CD4-positive, CD25-positive, alpha-beta regulatory T cell (primary cell): ENCODE measurements around the gene STK32C. TPM values are rescaled to one million over a fixed set of nuclear protein-coding genes. Genes with fewer than 3 reads are reported as not detected.

Experiments
- ATAC-seq, 2 donors: fragments of 150-1000 bp; cut with Tn5 transposase; one replicate each; pipeline ENCODE4 v1.10.0; 2021; ENCODE audit warnings: low read depth in 2 of 2, moderate number of reproducible peaks in 2 of 2, moderate library complexity in 1 of 2
- DNase-seq, 3 donors: peaks; one replicate each; pipeline versions ENCODE4 v3.0.0 to v3.0.0-alpha.2; 2012 to 2022; ENCODE audit warnings: mixed read lengths in 1 of 3
- H3K27ac ChIP-seq: one replicate; pipeline ENCODE4 v1.7.0; 2013; ENCODE audit warnings: mild to moderate bottlenecking, low read length; ENCODE audit not compliant: insufficient read depth, poor library complexity, severe bottlenecking
- H3K27me3 ChIP-seq: one replicate; pipeline ENCODE4 v1.7.0; 2013; ENCODE audit warnings: low read length; ENCODE audit not compliant: control insufficient read depth, insufficient read depth
- H3K36me3 ChIP-seq: one replicate; pipeline ENCODE4 v1.7.0; 2013; ENCODE audit warnings: mild to moderate bottlenecking, low read length, moderate library complexity; ENCODE audit not compliant: control insufficient read depth, insufficient read depth
- H3K4me1 ChIP-seq: 2 replicates; pipeline ENCODE4 v1.7.0; 2013; ENCODE audit warnings: mild to moderate bottlenecking, low read length; ENCODE audit not compliant: insufficient read depth, control insufficient read depth, poor library complexity, severe bottlenecking
- H3K4me3 ChIP-seq: one replicate; pipeline ENCODE4 v1.7.0; 2013; ENCODE audit warnings: low read depth, mild to moderate bottlenecking, low read length, moderate library complexity
- H3K9me3 ChIP-seq, 2 experiments: 1 replicate in 1 of 2; 2 replicates in 1 of 2; pipeline ENCODE4 v1.7.0; 2013; ENCODE audit warnings: low read length in 2 of 2, mild to moderate bottlenecking in 1 of 2, moderate library complexity in 1 of 2; ENCODE audit not compliant: control insufficient read depth in 2 of 2
- H3K27ac Mint-ChIP-seq, 3 donors: one replicate each; pipeline ENCODE4 v1.8.0; 2020 to 2022; ENCODE audit warnings: mild to moderate bottlenecking in 3 of 3, mixed read lengths in 3 of 3, moderate library complexity in 2 of 3
- H3K27me3 Mint-ChIP-seq: one replicate; pipeline ENCODE4 v1.8.0; 2022; ENCODE audit warnings: mild to moderate bottlenecking, mixed read lengths
- H3K36me3 Mint-ChIP-seq: one replicate; pipeline ENCODE4 v1.8.0; 2020; ENCODE audit warnings: mixed read lengths
- H3K4me1 Mint-ChIP-seq, 4 donors: one replicate each; pipeline ENCODE4 v1.8.0; 2020 to 2022; ENCODE audit warnings: mixed read lengths in 4 of 4, mild to moderate bottlenecking in 1 of 4
- H3K4me3 Mint-ChIP-seq, 4 donors: one replicate each; pipeline ENCODE4 v1.8.0; 2020 to 2022; ENCODE audit warnings: mild to moderate bottlenecking in 4 of 4, mixed read lengths in 4 of 4, moderate library complexity in 3 of 4
- H3K9me3 Mint-ChIP-seq, 7 donors: one replicate each; pipeline ENCODE4 v1.8.0; 2020 to 2022; ENCODE audit warnings: mixed read lengths in 7 of 7, mild to moderate bottlenecking in 3 of 7, moderate library complexity in 2 of 7
- polyA plus RNA-seq, 4 donors: library from polyadenylated mRNA; unstranded; fragments of 300-500 nt; fragmentation: Illumina TruSeq; gene quantifications; one replicate each; pipeline ENCODE4 v1.2.3, GENCODE V29; 2021
- total RNA-seq: library from RNA; stranded (reverse); gene quantifications from one replicate; pipeline ENCODE4 v1.2.3, GENCODE V29; 2022

The STK32C gene
- total and polyA plus RNA-seq, 5 donors from 2014 or later = 3.5 to 7.0 (median 6.6) TPM

GRCh38 chr10:132199268-132199853, 108.4 kb downstream of the STK32C start:
- H3K27me3 Mint-ChIP-seq = no peaks in the 10 kb centered on the region
- Histone ChIP-seq H3K4me3 (no peak overlapping the region), H3K36me3 (no peaks in the 10 kb centered on the region), H3K27ac (no peak overlapping the region), H3K27me3 (no peaks in the 10 kb centered on the region), H3K9me3 (no peaks in the 10 kb centered on the region), H3K4me1 (no peaks in the 10 kb centered on the region)
- DNase-seq (peak in 1 of 3 donors; percentile 12), ATAC-seq (no peak)
- no peaks in the 10 kb centered on the region for H3K9me3 Mint-ChIP-seq
- H3K27ac Mint-ChIP-seq = no peak overlapping the region
- no peak overlapping the region for H3K4me3 Mint-ChIP-seq
- no peaks in the 10 kb centered on the region for H3K4me1 Mint-ChIP-seq
- H3K36me3 Mint-ChIP-seq = no peaks in the 10 kb centered on the region

GRCh38 chr10:132198381-132199181, 109.2 kb downstream of the STK32C start:
- no peaks in the 10 kb centered on the region for H3K9me3 ChIP-seq
- Mint-ChIP-seq H3K4me3 (no peak overlapping the region), H3K27ac (no peak overlapping the region), H3K27me3 (no peaks in the 10 kb centered on the region), H3K4me1 (no peaks in the 10 kb centered on the region), H3K9me3 (no peaks in the 10 kb centered on the region), H3K36me3 (no peaks in the 10 kb centered on the region)
- no peaks in the 10 kb centered on the region for H3K4me1 ChIP-seq
- DNase-seq (no peak), ATAC-seq (no peak)
- H3K36me3 ChIP-seq = no peaks in the 10 kb centered on the region
- H3K27me3 ChIP-seq = no peaks in the 10 kb centered on the region
- no peak overlapping the region for H3K27ac ChIP-seq
- H3K4me3 ChIP-seq = no peak overlapping the region

GRCh38 chr10:132198068-132198370, 109.7 kb downstream of the STK32C start:
- Histone ChIP-seq H3K4me3 (no peak overlapping the region), H3K4me1 (no peaks in the 10 kb centered on the region), H3K36me3 (no peaks in the 10 kb centered on the region), H3K9me3 (no peaks in the 10 kb centered on the region), H3K27me3 (no peaks in the 10 kb centered on the region), H3K27ac (no peak overlapping the region)
- DNase-seq (no peak), ATAC-seq (no peak)
- H3K4me1 Mint-ChIP-seq = no peaks in the 10 kb centered on the region
- no peak overlapping the region for H3K27ac Mint-ChIP-seq
- H3K9me3 Mint-ChIP-seq = no peaks in the 10 kb centered on the region
- no peaks in the 10 kb centered on the region for H3K27me3 Mint-ChIP-seq
- H3K36me3 Mint-ChIP-seq = no peaks in the 10 kb centered on the region
- H3K4me3 Mint-ChIP-seq = no peak overlapping the region

GRCh38 chr10:132197271-132198067, 110.3 kb downstream of the STK32C start:
- no peak for ATAC-seq
- Mint-ChIP-seq H3K27ac (no peak overlapping the region), H3K4me3 (no peak overlapping the region)

GRCh38 chr10:132196178-132197113, 111.3 kb downstream of the STK32C start:
- Mint-ChIP-seq H3K4me3 (no peak overlapping the region), H3K36me3 (no peaks in the 10 kb centered on the region), H3K27ac (no peak overlapping the region), H3K4me1 (no peaks in the 10 kb centered on the region), H3K27me3 (no peaks in the 10 kb centered on the region), H3K9me3 (no peaks in the 10 kb centered on the region)
- no peak overlapping the region for H3K4me3 ChIP-seq
- H3K36me3 ChIP-seq = no peaks in the 10 kb centered on the region
- DNase-seq (no peak), ATAC-seq (no peak)
- no peak overlapping the region for H3K27ac ChIP-seq
- no peaks in the 10 kb centered on the region for H3K4me1 ChIP-seq
- no peaks in the 10 kb centered on the region for H3K27me3 ChIP-seq
- no peaks in the 10 kb centered on the region for H3K9me3 ChIP-seq

More at GRCh38 chr10:132197271-132198067, 110.3 kb downstream of the STK32C start:
- Mint-ChIP-seq H3K27me3 (no peaks in the 10 kb centered on the region), H3K4me1 (no peaks in the 10 kb centered on the region), H3K36me3 (no peaks in the 10 kb centered on the region), H3K9me3 (no peaks in the 10 kb centered on the region)
- Histone ChIP-seq H3K4me1 (no peaks in the 10 kb centered on the region), H3K27me3 (no peaks in the 10 kb centered on the region), H3K27ac (no peak overlapping the region), H3K4me3 (no peak overlapping the region), H3K9me3 (no peaks in the 10 kb centered on the region), H3K36me3 (no peaks in the 10 kb centered on the region)
- DNase-seq = no peak

- Histone ChIP-seq H3K27me3 (no peaks in the 10 kb centered on the region), H3K4me1 (no peaks in the 10 kb centered on the region), H3K27ac (no peak overlapping the region), H3K4me3 (no peak overlapping the region), H3K9me3 (no peaks in the 10 kb centered on the region), H3K36me3 (no peaks in the 10 kb centered on the region)
- H3K27me3 Mint-ChIP-seq = no peaks in the 10 kb centered on the region
- H3K36me3 Mint-ChIP-seq = no peaks in the 10 kb centered on the region
- ATAC-seq (no peak), DNase-seq (no peak)
- H3K9me3 Mint-ChIP-seq = no peaks in the 10 kb centered on the region
- H3K4me1 Mint-ChIP-seq = no peaks in the 10 kb centered on the region
- H3K27ac Mint-ChIP-seq = no peak overlapping the region
- no peak overlapping the region for H3K4me3 Mint-ChIP-seq
These were observed 112.2 kb downstream of the STK32C start for GRCh38 chr10:132195366-132196075.

- no peaks in the 10 kb centered on the region for H3K4me1 Mint-ChIP-seq
- DNase-seq (no peak), ATAC-seq (no peak)
- H3K27me3 Mint-ChIP-seq = peaks cover 2% of the 10 kb centered on the region
- no peaks in the 10 kb centered on the region for H3K36me3 ChIP-seq
- no peak overlapping the region for H3K4me3 ChIP-seq
- no peaks in the 10 kb centered on the region for H3K27me3 ChIP-seq
- H3K9me3 Mint-ChIP-seq = no peaks in the 10 kb centered on the region
- no peaks in the 10 kb centered on the region for H3K36me3 Mint-ChIP-seq
- no peak overlapping the region for H3K27ac Mint-ChIP-seq
- H3K4me1 ChIP-seq = no peaks in the 10 kb centered on the region
- no peak overlapping the region for H3K27ac ChIP-seq
- H3K4me3 Mint-ChIP-seq = no peak overlapping the region
- H3K9me3 ChIP-seq = no peaks in the 10 kb centered on the region
These were observed 113.0 kb downstream of the STK32C start for GRCh38 chr10:132194726-132195125.
